ENCODE data around the gene KCNE1. TPM values are rescaled to one million over a fixed set of nuclear protein-coding genes. Genes with fewer than 3 reads are reported as not detected.

Gene KCNE1
- total and polyA plus RNA-seq, 10 of the 15 experiments (the other 5 are each of a cell fraction or from before 2014, with no cell fraction given): 0.06 to 0.18 (median 0.09) TPM; not detected in 5

DNA sequence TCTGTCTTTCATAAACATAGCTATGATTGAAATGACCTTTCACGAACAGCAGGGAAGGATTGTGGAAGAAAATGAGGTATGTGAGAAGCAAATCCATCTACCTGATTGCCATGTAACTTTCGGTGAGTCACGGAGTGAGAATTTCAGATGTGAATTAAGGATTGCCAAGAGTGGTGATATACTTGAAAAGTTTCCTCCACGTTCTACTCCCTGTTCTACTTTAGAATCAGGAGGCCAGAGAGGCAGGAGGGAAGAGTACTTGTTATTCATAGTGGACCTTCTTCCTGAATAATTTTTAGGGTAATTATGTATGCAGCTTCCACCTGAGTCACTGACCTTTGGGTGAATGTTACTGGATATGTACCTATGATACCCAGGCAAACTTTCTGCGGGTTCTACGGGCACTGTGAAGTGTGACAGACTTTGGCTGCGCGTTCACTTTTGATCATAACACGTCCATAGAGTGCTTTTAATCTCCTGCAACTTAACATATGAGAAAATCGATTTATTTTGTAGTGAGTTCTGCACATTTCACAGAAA is 2.6 kb upstream of the KCNE1 start:
- SMC1A ChIA-PET (ENCODE audit: uncharacterized antibody, unreplicated experiment): interaction anchor here (1.0 to 2.8 kb wide), 5 partner anchors 69 to 117 kb away, joined by 4 to 8 read pairs (median 4); no protein-coding TSS in a partner anchor
- Histone ChIP-seq H3K4me1 (ENCODE audit: control insufficient read depth, insufficient read depth, low read length) (no peaks in the 10 kb centered on the region), H2AFZ (ENCODE audit: control insufficient read depth, low read depth, low read length) (no peak overlapping the region), H3K36me3 (ENCODE audit: control insufficient read depth in 2 of 2, insufficient read depth in 2 of 2, low read length in 1 of 2) (no peaks in the 10 kb centered on the region), H3K27ac (ENCODE audit: control insufficient read depth, insufficient read depth) (no peak overlapping the region), H3K79me2 (ENCODE audit: control insufficient read depth, insufficient read depth, low read length) (no peaks in the 10 kb centered on the region), H3K4me2 (ENCODE audit: control insufficient read depth, insufficient read depth) (no peak overlapping the region), H3K9me3 (replicated peaks; ENCODE audit: control insufficient read depth, insufficient read depth, low read length) (no peaks in the 10 kb centered on the region), H4K20me1 (ENCODE audit: control insufficient read depth, insufficient read depth) (no peaks in the 10 kb centered on the region), H3K4me3 (no peak overlapping the region), H3K9ac (ENCODE audit: control insufficient read depth, insufficient read depth, low read length) (no peak overlapping the region), H3K27me3 (replicated peaks in 1 of 2; ENCODE audit: control insufficient read depth in 2 of 2, insufficient read depth in 2 of 2, low read length in 1 of 2) (no peaks in the 10 kb centered on the region)
- POLR2A ChIA-PET: no interaction called here
- FAIRE-seq (no peak), DNase-seq (ENCODE audit: low read depth, low spot score) (no peak), ATAC-seq (no peak)
- intact Hi-C loops (cut with micrococcal nuclease; ENCODE audit: unreplicated experiment) (no loop called here), in situ Hi-C loops (cut with MboI) (no loop called here)
- RAD21 ChIA-PET (ENCODE audit: unreplicated experiment): interaction anchor here (2.1 to 2.6 kb wide), 2 partner anchors 68 to 88 kb away, joined by 8 to 10 read pairs; no protein-coding TSS in a partner anchor
- no TSS peak for BruUV-seq (replicated peaks)
- 86% methylated on average over 10 of the region's 10 CpGs for WGBS (ENCODE audit: insufficient coverage, insufficient replicate concordance, low lambda C conversion rate, missing lambda C conversion rate)
- CTCF ChIA-PET: interaction anchor here (0.6 to 13.6 kb wide), 5 partner anchors 12 to 147 kb away, joined by 4 to 216 read pairs (median 5); no protein-coding TSS in a partner anchor
- TF ChIP-seq POLR2AphosphoS5 (IDR thresholded peaks at IDR 0.05; ENCODE audit: low read length) (no peak), SRF (IDR thresholded peaks at IDR 0.05; ENCODE audit: low read depth in 2 of 2, low read length in 2 of 2) (no peak), GABPA (IDR thresholded peaks at IDR 0.05; ENCODE audit: low read depth) (no peak), KAT2A (conservative IDR thresholded peaks at IDR 0.05; ENCODE audit: control insufficient read depth, low read depth, low read length) (no peak), MEF2A (IDR thresholded peaks at IDR 0.05; ENCODE audit: insufficient read depth, low read depth, low read length) (no peak), HCFC1 (IDR thresholded peaks at IDR 0.05; ENCODE audit: low read length) (no peak), TARDBP (IDR thresholded peaks at IDR 0.05; ENCODE audit: borderline replicate concordance) (no peak), SUPT20H (IDR thresholded peaks at IDR 0.05; ENCODE audit: borderline replicate concordance, control insufficient read depth, low read depth, low read length) (no peak), EZH2 (IDR thresholded peaks at IDR 0.05; ENCODE audit: borderline replicate concordance, control insufficient read depth, low read depth, low read length) (no peak)
- TF ChIP-seq, protein P1, sequence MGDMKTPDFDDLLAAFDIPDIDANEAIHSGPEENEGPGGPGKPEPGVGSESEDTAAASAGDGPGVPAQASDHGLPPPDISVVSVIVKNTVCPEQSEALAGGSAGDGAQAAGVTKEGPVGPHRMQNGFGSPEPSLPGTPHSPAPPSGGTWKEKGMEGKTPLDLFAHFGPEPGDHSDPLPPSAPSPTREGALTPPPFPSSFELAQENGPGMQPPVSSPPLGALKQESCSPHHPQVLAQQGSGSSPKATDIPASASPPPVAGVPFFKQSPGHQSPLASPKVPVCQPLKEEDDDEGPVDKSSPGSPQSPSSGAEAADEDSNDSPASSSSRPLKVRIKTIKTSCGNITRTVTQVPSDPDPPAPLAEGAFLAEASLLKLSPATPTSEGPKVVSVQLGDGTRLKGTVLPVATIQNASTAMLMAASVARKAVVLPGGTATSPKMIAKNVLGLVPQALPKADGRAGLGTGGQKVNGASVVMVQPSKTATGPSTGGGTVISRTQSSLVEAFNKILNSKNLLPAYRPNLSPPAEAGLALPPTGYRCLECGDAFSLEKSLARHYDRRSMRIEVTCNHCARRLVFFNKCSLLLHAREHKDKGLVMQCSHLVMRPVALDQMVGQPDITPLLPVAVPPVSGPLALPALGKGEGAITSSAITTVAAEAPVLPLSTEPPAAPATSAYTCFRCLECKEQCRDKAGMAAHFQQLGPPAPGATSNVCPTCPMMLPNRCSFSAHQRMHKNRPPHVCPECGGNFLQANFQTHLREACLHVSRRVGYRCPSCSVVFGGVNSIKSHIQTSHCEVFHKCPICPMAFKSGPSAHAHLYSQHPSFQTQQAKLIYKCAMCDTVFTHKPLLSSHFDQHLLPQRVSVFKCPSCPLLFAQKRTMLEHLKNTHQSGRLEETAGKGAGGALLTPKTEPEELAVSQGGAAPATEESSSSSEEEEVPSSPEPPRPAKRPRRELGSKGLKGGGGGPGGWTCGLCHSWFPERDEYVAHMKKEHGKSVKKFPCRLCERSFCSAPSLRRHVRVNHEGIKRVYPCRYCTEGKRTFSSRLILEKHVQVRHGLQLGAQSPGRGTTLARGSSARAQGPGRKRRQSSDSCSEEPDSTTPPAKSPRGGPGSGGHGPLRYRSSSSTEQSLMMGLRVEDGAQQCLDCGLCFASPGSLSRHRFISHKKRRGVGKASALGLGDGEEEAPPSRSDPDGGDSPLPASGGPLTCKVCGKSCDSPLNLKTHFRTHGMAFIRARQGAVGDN (IDR thresholded peaks at IDR 0.05): no peak
- TF ChIP-seq, protein P2, sequence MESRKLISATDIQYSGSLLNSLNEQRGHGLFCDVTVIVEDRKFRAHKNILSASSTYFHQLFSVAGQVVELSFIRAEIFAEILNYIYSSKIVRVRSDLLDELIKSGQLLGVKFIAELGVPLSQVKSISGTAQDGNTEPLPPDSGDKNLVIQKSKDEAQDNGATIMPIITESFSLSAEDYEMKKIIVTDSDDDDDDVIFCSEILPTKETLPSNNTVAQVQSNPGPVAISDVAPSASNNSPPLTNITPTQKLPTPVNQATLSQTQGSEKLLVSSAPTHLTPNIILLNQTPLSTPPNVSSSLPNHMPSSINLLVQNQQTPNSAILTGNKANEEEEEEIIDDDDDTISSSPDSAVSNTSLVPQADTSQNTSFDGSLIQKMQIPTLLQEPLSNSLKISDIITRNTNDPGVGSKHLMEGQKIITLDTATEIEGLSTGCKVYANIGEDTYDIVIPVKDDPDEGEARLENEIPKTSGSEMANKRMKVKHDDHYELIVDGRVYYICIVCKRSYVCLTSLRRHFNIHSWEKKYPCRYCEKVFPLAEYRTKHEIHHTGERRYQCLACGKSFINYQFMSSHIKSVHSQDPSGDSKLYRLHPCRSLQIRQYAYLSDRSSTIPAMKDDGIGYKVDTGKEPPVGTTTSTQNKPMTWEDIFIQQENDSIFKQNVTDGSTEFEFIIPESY (IDR thresholded peaks at IDR 0.05): no peak
- TF ChIP-seq, protein P3, sequence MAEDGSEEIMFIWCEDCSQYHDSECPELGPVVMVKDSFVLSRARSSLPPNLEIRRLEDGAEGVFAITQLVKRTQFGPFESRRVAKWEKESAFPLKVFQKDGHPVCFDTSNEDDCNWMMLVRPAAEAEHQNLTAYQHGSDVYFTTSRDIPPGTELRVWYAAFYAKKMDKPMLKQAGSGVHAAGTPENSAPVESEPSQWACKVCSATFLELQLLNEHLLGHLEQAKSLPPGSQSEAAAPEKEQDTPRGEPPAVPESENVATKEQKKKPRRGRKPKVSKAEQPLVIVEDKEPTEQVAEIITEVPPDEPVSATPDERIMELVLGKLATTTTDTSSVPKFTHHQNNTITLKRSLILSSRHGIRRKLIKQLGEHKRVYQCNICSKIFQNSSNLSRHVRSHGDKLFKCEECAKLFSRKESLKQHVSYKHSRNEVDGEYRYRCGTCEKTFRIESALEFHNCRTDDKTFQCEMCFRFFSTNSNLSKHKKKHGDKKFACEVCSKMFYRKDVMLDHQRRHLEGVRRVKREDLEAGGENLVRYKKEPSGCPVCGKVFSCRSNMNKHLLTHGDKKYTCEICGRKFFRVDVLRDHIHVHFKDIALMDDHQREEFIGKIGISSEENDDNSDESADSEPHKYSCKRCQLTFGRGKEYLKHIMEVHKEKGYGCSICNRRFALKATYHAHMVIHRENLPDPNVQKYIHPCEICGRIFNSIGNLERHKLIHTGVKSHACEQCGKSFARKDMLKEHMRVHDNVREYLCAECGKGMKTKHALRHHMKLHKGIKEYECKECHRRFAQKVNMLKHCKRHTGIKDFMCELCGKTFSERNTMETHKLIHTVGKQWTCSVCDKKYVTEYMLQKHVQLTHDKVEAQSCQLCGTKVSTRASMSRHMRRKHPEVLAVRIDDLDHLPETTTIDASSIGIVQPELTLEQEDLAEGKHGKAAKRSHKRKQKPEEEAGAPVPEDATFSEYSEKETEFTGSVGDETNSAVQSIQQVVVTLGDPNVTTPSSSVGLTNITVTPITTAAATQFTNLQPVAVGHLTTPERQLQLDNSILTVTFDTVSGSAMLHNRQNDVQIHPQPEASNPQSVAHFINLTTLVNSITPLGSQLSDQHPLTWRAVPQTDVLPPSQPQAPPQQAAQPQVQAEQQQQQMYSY (CRISPR knock-in tag; IDR thresholded peaks at IDR 0.05): no peak
- TF ChIP-seq, protein P4, sequence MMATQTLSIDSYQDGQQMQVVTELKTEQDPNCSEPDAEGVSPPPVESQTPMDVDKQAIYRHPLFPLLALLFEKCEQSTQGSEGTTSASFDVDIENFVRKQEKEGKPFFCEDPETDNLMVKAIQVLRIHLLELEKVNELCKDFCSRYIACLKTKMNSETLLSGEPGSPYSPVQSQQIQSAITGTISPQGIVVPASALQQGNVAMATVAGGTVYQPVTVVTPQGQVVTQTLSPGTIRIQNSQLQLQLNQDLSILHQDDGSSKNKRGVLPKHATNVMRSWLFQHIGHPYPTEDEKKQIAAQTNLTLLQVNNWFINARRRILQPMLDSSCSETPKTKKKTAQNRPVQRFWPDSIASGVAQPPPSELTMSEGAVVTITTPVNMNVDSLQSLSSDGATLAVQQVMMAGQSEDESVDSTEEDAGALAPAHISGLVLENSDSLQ (IDR thresholded peaks at IDR 0.05): no peak

Data from GM12878 (cell line).